Hematopoietic multipotent progenitor cell treated with erythropoietin and hydrocortisone succinate and interleukin-3 and kit ligand, for 8 days (in vitro differentiated cells): ENCODE results near the gene PCBD1.

Experiments
- DNase-seq: peaks from one replicate; pipeline ENCODE4 v3.0.0-alpha.2; 2015

The PCBD1 gene

DNA sequence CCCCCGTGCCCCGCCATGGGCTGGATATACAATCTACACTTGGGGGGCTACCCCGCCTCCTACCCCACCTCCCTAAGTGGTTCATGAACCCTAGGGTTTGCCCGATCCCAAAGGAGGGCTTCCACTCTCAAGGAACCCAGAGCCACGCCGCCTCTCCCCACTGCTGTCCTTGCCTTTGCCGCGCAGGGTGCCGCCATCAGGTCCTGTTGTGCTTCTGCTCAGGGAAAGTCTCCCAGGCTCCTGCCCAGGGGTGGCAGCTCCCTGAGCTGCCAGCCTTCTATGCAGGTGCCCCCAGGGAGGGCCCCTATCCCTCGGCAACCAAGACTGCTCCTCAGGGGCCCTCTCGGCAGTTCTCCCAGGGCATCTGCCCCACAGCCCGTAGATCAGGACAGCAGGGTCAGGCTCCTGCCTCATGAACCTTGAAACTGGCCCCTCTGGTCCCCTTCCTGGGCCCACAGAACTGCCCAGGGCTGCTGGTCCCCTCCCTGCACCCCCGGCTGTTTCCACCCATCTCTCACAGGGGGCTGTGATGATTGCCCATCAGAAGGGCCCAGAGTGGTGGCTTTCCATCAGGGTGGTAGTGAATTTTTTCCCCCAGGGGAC, 13.0 kb upstream of the PCBD1 start:
- DNase-seq = no peak

DNA sequence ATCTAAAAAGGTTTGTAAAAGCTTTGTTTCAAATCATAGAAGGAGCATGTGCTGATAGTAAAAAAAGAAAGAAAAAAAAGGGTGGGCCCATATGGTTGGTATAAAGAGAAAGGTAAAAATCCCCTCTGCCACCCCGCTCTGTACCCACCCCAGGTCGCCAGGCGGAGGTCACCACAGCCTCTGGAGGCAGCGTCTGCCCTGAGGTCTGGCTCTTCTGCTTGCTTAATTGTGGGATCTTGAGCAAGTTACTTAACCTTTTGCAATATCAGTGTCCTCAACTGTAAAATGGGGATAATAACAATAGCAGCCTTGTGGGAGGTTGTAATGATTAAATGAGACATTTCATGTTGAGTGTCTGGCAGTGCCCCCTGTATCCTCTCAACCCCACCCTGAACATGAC, 10.7 kb upstream of the PCBD1 start:
- no peak for DNase-seq

DNA sequence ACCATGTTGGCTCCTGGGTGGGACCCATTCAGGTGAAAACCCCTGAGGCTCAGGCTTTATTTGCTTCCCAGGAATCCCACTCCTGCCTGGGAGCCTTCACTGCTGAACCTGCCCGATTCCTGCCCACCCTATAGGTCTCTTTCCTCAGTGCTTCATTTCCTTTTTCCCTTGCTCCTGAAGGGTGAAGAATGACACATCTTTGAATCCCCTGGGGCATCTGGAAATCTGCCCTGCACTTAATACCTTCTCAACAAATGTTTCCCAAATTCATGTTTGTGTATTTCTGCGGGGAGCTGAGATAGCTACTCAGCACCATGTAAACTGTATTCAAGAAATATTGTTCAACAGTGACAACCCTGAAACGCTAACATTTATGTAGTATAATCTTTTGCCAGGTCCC, 10.3 kb upstream of the PCBD1 start:
- no peak for DNase-seq

DNA sequence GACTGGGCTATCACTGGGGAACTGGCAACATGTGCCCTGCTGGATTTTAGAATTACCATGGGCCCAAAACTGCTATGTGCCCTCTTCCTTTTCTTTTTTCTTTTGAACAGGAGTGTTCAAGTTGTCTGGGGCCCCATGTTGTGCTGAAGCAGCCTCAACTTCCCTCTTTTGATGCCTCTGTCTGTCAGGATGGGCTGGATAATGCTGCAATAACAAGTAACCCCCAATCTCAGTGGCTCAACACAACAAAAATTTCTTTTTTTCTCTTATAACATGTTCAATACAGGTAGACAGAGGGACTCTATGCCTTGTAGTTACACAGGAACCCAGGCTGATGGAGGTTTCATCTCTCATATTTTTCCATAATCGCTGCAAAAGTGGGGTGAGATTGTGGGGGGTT, 8.2 kb upstream of the PCBD1 start:
- no peak for DNase-seq

DNA sequence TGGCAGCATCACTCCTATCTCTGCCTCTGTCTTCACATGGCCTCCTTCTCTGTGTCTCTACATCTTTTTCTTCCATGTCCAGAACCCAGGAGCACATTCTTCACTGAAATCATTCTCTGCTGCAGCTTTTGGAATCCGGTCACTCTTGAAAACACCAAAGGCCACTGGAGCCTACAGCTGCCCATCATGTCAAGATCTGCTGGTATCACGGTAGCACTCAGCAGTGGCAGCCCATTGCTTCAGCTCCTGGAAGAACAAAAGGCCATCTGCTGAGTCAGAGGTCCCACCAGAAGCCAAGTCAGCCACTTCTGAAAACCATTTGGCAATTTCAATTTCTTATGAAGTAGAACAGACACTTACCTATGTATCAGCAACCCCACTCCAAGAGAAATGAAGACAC, 6.1 kb upstream of the PCBD1 start:
- no peak for DNase-seq

DNA sequence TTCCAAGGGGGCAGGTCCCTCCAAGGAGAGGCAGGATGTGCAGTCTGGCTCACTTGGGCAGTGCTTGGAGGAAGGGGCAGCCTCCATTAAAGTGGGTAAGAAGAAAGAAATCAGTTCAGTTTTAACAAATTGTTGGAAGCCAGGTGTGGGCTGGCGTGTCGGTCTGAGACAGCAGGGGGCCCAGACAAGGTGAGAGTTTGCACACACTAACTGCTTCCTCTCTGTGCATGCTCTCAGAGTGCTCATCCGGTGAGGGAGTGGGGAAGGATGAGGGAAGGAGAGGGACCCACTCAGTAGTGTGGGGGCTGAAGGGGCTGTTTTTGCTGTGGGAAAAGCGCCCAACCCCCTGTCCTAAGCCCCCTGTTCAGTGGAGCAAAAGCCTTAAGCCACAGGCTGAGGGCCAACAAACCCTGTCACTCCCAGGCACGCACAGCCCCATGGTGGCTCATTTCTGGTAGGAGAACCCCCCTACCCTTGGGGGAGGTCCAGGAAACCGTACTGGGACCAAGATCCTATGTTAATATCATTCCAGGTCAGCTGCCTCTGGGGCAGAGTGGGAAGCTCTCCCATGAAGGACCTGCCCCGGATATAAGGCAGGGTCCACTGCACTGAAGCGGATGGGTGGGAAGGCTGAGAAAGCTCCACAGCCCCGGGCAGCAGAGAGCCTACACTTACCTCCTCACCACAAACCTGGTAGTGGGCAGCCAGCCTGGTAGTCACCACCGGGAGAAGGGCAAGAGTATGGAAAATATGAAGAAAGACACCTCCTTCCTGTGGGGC, 5.1 kb upstream of the PCBD1 start:
- no peak for DNase-seq

DNA sequence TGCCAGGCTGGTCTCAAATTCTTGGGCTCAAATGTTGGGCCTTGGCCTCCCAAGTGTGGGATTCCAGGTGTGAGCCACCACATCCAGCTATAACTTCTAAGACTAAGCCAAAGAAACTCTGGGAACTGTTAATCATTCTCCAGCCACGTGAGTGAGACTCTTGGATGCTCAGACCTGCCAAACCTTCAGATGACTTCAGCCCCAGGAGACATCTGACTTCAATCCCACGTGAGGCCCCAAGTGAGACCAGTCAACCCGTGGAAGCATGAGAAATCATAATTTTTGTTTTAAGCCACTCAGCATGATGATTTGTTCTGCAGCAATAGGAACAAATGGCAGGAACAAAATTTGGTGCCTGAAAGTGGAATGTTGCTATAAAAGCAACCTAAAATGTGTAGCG, 4.3 kb upstream of the PCBD1 start:
- no peak for DNase-seq

DNA sequence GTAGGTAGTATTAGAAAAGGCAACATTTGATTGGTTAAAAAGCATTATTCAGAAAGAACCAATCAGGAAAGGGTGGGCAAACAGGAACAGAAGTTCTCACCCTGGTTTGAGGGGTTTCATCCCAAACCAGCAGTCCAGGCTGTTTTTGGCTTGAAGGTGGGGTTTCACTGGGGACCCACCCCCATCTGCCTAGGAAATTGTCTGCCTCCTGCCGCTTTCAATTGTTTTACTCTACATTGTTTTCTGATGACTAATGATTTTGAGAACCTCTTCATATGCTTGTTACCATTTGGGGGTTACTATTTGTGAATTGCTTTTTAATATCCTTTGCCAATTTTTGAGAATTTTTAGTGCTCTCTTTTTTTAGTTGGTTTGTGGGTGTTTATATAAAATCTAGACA, 3.3 kb upstream of the PCBD1 start:
- no peak for DNase-seq

DNA sequence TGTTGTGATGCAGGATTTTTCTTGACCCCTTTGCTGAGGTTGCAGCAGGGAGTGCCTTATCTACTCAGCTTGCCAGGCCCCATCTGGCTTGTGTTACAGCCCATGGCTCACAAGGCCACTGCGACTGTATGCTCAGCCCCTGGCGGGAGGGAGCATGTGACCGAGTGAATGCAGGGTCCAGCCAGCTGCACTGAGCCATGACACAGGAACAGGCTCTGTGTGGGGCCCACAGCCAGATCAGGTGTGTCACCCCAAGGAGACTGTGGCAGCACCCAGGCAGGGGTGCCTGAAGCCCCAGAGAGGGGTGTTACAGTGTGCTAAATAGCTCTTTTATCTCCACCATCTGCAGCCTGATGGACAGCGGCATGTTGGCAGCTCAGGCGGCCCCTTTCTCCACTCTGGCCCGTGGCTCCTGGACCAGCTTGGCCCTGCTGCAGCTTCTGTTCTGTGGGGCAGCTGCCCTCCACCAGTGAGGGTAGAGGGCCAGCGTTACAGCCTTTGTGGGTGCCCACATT, 2.6 kb upstream of the PCBD1 start:
- no peak for DNase-seq

DNA sequence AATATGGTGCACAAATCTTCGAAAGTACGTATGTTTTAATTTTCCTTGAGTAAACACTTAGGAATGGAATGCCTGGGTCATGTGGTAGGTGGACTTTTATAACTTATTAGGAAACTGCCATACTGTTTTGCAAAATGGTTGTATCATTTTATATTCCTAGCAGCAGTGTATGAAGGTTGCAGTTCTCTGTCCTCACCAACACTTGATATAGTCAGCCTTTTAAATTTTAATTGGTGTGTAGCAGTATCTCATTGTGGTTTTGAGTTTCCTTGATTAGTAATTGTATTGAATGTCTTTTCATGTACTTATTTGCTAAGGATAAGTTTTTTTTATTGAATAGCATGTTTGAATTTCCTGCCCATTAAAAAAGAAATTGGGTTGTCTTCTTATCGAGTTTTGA, 926 bp upstream of the PCBD1 start:
- DNase-seq = no peak

DNA sequence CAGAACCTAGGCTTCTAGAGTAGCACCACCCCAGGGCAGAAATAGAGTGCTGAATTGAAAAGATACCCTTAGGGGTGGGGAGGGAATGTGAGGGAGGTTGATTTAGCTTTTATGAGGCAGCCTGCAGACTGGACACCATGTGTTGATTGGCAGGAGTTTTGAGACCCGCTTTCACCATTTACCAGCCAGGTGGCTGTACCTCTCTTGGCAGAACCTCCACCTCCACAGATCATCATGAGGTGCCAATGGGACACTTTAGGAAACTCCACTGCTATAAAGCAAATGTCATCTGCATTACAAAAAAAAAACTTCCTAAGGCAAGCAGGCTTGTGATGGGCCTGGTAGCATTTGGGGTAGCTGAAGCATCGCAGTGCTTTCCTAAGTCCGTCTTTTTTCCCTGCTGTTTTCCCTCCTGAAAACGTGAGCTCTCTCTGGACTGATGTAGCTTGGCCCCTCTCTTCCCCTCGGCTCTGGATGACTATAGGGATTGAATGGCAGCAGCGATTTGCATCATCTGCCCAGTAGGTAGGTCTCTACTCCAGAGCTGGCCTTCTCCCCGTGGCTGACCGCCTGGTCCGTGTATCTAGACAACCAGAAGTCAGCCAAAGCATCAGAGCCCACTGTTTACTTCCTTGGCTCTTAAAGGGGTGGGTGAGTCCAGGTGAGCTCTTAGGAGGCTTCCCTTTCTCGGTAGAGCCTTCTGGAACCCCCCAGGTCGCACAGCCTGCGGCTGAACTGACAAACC, 1.3 kb downstream of the PCBD1 start:
- DNase-seq = no peak

DNA sequence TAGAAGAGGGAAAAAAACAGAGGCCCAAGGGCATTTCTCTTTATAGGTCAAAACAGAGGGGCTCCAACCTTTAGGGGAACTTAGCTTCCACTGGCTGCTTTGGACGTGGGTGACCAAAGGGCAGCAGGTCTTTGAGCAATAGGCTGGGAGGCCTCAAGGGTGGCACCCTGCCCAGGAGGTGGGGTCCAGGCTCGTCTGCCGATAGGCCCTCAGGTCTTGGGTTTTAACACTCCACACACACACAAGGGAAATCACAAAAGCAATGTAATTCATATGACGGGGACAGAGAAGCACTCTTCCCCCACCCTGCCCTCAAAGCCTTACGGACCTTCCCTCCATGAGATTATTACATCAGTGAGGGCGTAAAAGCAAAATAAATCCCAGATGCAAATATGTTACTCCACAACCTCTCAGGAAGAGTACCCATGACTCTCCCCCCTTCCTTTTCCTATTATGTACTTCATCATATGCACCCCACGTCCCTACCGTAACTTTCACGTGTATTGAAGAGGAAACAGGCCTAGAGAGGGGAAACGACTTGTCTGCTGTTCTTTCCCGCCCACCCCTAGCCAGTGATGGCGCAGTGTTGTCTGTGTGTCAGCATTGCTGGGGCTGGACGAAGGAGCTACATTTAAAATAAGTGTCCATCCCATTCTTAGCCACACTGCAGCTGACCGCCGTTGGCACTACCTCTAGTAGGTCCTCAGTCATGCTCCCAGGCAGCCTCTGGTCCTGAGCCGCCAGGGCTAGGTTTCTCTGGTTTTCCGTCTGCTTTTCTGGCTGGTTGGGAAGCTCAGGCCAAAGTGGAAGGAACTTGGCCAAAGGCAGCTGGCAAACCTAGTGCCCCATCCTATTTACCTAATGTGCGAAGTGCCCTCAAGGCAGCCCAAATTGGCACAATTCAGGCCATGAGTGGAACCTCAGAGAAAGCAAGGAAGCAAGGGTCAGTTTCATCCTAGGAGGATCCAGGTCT, 2.1 kb downstream of the PCBD1 start:
- no peak for DNase-seq

DNA sequence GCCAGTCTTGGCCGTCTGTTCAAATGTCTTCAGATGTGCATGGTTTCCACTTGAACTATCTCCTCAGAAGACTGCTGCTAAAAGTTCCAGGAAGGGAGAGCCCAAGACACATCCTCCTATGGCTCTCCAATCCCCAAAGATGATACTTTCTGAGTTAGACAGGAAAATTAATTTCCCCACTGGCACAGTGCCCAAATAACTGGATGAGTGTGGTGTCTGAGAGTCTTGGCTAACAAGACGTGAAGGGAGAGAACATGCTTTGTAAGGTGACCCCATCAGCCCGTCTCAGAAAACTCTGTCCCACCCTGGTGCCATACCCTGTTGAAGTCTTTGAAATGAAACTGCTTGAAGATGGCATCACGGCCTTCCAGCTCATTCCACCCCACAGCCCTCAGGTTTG, 2.9 kb downstream of the PCBD1 start:
- no peak for DNase-seq

DNA sequence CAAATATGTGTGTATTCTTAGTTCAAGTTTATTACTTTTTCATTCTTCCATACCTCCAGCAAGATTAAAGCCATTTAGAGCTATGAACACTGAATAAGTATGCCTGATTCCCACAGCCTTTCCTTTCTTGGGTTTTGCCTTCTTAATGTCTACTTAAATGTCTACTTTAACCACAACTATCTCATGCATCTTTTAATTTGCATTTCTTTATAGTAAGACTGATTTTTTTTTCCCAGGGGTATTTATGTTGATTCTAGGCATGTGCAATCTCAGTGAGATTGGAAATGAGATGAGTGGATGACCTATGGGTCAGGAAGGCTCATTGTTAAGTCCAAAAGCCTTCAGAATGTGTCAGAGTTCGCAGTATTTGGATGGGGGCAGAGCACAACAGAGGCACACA, 3.6 kb downstream of the PCBD1 start:
- DNase-seq = no peak

DNA sequence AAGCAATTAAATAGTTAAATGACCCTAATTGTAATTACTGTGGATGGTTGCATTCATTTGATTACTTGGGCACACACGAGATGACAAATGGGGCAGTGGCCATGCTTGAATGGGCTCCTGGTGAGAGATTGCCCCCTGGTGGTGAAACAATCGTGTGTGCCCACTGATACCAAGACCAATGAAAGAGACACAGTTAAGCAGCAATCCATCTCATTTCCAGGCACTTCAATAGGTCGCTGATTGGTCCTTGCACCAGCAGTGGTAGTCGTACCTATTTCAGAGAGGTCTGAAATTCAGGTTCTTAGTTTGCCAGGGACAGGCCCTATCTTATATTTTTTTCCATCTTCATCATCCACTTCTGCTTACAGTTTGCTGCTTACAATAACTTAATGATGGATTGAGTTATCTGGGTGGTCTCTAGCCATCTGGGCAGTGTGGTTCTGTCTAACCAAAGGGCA, 8.3 kb downstream of the PCBD1 start:
- peak; percentile 83 for DNase-seq

DNA sequence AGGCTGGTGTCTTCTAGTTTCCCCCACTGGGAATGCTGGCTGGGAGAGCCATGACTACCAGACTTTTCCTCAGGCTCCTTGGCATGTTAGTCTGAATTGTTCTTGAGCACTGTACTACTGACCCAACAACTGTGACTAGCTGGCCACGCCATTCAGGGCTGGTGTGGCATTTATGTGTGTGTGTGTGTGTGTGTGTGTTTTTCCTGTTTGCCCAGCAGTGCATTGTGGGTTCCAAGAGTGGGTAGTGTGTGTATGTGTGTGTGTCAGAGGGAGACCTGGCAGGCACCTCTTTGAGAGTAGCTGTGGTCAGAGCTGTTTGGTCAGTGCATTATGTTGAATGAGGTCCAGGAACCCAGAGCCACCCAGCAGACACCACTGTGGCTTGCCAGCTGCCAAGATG, 9.2 kb downstream of the PCBD1 start:
- DNase-seq = no peak

DNA sequence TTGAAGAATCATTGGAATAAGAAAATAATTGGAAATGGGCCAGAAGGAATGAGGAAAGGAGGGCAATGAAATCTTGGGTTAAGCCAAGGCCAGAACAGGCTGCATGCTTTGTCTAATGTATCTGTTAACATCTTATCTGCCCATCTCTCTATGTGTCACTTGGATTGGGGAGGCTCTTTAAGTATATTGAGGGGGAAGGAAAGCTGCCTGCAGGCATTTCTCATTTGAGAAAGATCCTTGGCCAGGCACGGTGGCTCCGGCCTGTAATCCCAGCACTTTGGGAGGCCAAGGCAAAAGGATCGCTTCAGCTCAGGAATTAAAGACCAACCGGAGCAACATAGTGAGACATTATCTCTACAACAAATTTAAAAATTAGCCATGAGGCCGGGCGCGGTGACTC, 14.3 kb downstream of the PCBD1 start:
- no peak for DNase-seq

DNA sequence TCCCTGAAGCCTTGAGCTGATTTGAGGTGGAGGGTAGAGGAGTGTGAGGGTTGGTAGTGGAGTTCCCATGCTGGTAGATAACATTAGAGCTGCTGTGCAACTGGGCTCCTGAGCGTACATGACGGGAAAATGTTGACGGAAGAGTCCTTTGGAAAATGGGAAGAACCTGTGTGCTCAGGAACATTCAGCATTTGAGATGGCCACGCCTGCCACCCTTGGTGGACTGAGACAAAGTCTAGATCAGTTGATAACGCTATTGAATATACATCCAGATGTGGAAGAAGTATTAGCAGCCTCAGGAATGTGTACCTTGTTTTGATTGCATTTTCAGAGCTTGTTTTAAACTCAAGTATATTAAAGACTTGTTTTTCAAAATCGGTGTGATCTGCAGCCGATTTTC, 16.1 kb downstream of the PCBD1 start:
- DNase-seq = no peak

DNA sequence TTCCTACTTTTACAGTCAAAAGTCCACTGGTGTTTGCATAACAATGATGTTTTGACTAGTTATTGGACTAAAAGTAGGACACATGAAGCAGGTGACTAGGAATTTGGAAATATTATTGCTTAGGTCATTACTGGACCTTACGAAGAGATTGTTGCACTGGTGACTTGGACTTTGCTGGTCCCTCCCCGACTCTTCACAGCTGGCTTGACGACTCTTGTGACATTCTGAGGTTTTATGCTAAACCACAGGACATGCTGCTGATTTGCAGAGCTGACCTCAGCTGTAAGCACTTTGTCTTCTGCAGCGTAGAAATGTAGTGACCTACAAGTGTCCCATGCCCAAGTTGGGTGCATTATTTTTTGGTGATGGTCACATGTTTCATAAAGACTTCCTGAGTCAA, 21.9 kb downstream of the PCBD1 start:
- DNase-seq = no peak

DNA sequence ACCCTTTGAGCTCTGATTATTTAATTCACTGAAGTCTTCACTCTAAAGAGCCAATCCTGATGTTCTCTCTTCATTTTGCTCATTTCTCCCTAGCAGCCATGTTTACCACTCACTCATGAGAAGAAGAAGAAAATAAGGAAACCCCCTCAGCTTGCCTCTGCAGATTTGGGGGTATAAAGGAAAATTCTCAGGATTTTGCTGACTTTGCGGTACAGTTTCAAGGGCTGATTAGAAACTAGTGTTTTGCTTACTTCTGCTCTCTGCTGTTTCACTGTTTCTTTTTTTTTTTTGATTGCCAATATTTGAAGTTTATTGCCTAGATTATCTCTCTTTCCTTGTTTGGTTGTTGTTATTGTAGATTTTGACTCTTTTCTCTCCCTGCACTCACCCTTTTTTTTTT, 23.4 kb downstream of the PCBD1 start:
- DNase-seq = no peak

DNA sequence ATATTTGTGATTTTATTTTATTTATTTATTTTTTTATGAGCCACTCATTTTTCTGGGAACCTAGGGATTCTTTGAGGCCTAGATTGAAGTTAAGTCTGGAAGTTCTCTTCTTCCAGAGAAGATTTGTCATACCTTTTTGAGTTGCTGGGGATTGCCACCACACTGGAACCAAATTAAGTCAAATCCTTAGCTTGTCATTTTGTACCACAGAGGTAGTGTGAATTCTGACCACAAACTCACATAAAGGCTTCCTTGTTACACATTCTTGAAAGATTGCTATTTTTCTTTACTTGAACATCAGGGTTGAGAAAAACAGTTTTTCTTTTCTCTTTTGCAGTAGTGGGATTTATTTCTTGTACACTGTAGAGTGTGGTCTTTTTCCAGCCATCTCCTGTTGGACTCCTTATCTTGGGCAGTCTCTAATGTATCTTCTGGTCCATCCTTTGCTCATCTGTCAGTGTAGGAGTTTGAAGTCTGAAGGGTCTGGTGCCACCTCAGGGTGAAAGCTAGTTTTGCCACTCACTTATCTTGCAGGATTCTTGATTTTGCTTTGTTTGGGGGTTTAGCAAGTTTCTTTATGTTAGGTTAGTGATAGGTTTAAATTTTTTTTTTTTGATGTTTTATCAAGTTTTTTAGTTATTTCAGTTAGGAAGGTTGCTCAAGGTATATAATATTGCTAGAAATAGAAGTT, 24.8 kb downstream of the PCBD1 start:
- no peak for DNase-seq
